ENCODE data around the gene ARHGAP26.

ARHGAP26 gene

GRCh38 chr5:143132739-143133138 is 362.6 kb downstream of the ARHGAP26 start:
- DNase-seq, result no peak
- H3K4me3 ChIP-seq, result no peak overlapping the region
- H3K27ac ChIP-seq, result no peak overlapping the region
- TF ChIP-seq CTCF (IDR thresholded peaks at IDR 0.05), result no peak
- H3K9me3 ChIP-seq, result no peaks in the 10 kb centered on the region
- H3K4me1 ChIP-seq, result peaks cover 0 to 8% (median 6%) of the 10 kb centered on the region in 4 donors
- intact Hi-C loops (cut with DNase I; ENCODE audit: low total_unique reads), result no loop called here
- no peaks in the 10 kb centered on the region for H3K27me3 ChIP-seq
- peaks cover 0 to 23% (median 3%) of the 10 kb centered on the region in 3 donors for H3K36me3 ChIP-seq

GRCh38 chr5:143133721-143134120 is 363.5 kb downstream of the ARHGAP26 start:
- H3K27ac ChIP-seq, result no peak overlapping the region
- intact Hi-C loops (cut with DNase I; ENCODE audit: low total_unique reads), result no loop called here
- no peak for TF ChIP-seq CTCF (IDR thresholded peaks at IDR 0.05)
- H3K9me3 ChIP-seq, result no peaks in the 10 kb centered on the region
- H3K4me3 ChIP-seq, result no peak overlapping the region
- H3K4me1 ChIP-seq, result peaks cover 0 to 3% (median under 1%) of the 10 kb centered on the region in 4 donors
- no peak for DNase-seq
- no peaks in the 10 kb centered on the region for H3K27me3 ChIP-seq
- peaks cover 0 to 25% (median 3%) of the 10 kb centered on the region in 3 donors for H3K36me3 ChIP-seq

- Histone ChIP-seq H3K4me3 (no peak overlapping the region), H3K27me3 (no peaks in the 10 kb centered on the region), H3K36me3 (peaks cover 0 to 25% (median 3%) of the 10 kb centered on the region in 3 donors), H3K9me3 (no peaks in the 10 kb centered on the region), H3K27ac (no peak overlapping the region), H3K4me1 (peaks cover 0 to 2% (median 0%) of the 10 kb centered on the region in 4 donors)
- no peak for DNase-seq
- no peak for TF ChIP-seq CTCF (IDR thresholded peaks at IDR 0.05)
- intact Hi-C loops (cut with DNase I; ENCODE audit: low total_unique reads), result no loop called here
Measured at GRCh38 chr5:143134269-143134668, 364.1 kb downstream of the ARHGAP26 start.

GRCh38 chr5:143134900-143135299 is 364.7 kb downstream of the ARHGAP26 start:
- intact Hi-C loops (cut with DNase I; ENCODE audit: low total_unique reads), result no loop called here
- no peak for DNase-seq
- Histone ChIP-seq H3K9me3 (no peaks in the 10 kb centered on the region), H3K4me1 (peaks cover 0 to 8% (median 1%) of the 10 kb centered on the region in 4 donors), H3K27me3 (no peaks in the 10 kb centered on the region), H3K36me3 (peaks cover 0 to 25% (median 3%) of the 10 kb centered on the region in 3 donors), H3K27ac (no peak overlapping the region), H3K4me3 (no peak overlapping the region)
- TF ChIP-seq CTCF (IDR thresholded peaks at IDR 0.05), result no peak

GRCh38 chr5:143135832-143136551 is 365.8 kb downstream of the ARHGAP26 start:
- Histone ChIP-seq H3K27ac (no peak overlapping the region), H3K9me3 (no peaks in the 10 kb centered on the region), H3K36me3 (peaks cover 0 to 25% (median 3%) of the 10 kb centered on the region in 3 donors), H3K27me3 (no peaks in the 10 kb centered on the region), H3K4me3 (no peak overlapping the region), H3K4me1 (peaks cover 0 to 19% (median 6%) of the 10 kb centered on the region in 4 donors)
- TF ChIP-seq CTCF (IDR thresholded peaks at IDR 0.05), result no peak
- intact Hi-C loops (cut with DNase I; ENCODE audit: low total_unique reads), result no loop called here
- no peak for DNase-seq
